ENCODE measurements around the gene SLC25A41. TPM values are rescaled to one million over a fixed set of nuclear protein-coding genes. Genes with fewer than 3 reads are reported as not detected.

Gene SLC25A41
- total and polyA plus RNA-seq, 9 of the 15 experiments (the other 6 are each of a cell fraction or from before 2014, with no cell fraction given), result 0.08 to 4.2 (median 1.6) TPM

DNA sequence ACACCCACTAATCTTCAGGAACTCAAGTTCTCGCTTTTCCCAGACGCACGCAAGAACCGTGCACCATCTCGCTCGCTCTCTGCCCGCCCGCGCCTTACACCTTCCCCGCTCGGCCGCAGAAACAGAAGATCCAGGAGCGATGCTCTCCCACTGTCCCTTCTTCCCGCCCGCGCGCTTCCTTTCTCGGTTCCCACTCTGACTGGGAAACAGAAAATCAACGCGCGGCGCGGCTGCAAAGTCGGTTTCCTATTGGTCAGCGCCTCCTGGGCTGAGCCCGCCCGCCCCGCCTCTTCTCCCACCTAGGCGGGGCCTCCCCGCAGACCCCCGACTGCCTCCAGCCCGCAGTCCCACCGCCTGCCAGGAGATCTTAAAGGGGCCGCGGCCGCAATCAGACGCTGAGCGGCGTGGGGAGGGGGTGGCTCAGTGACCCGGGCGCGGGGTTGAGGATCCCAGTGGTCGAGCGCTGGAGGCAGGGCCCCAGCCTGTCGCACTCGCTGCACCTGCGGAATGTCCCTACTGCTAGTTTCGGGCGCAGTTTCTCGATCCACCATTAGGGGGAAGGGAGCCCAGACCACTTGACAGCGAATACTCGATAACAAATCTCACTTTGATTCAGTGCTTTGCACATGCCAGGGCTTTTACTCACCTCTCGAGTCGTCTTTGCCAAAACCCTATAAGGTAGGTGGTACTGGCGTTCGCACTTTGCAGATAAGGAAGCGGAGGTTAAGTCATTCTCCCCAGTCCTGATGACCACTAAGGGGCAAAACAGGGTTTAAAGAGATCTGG is 26.7 kb upstream of the SLC25A41 start (continued):
- TF ChIP-seq, protein P1, sequence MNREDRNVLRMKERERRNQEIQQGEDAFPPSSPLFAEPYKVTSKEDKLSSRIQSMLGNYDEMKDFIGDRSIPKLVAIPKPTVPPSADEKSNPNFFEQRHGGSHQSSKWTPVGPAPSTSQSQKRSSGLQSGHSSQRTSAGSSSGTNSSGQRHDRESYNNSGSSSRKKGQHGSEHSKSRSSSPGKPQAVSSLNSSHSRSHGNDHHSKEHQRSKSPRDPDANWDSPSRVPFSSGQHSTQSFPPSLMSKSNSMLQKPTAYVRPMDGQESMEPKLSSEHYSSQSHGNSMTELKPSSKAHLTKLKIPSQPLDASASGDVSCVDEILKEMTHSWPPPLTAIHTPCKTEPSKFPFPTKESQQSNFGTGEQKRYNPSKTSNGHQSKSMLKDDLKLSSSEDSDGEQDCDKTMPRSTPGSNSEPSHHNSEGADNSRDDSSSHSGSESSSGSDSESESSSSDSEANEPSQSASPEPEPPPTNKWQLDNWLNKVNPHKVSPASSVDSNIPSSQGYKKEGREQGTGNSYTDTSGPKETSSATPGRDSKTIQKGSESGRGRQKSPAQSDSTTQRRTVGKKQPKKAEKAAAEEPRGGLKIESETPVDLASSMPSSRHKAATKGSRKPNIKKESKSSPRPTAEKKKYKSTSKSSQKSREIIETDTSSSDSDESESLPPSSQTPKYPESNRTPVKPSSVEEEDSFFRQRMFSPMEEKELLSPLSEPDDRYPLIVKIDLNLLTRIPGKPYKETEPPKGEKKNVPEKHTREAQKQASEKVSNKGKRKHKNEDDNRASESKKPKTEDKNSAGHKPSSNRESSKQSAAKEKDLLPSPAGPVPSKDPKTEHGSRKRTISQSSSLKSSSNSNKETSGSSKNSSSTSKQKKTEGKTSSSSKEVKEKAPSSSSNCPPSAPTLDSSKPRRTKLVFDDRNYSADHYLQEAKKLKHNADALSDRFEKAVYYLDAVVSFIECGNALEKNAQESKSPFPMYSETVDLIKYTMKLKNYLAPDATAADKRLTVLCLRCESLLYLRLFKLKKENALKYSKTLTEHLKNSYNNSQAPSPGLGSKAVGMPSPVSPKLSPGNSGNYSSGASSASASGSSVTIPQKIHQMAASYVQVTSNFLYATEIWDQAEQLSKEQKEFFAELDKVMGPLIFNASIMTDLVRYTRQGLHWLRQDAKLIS (CRISPR knock-in tag; IDR thresholded peaks at IDR 0.05), result peak; percentile 90
- TF ChIP-seq E2F1 (CRISPR knock-in tag; IDR thresholded peaks at IDR 0.05) (peak; percentile 78), SLC30A9 (CRISPR knock-in tag; IDR thresholded peaks at IDR 0.05) (no peak), CCNT2 (IDR thresholded peaks at IDR 0.05; ENCODE audit: borderline replicate concordance, extremely low read depth, insufficient read length, low read depth, low read length) (peak; percentile 45), NR4A1 (CRISPR knock-in tag; IDR thresholded peaks at IDR 0.05) (no peak), NR4A1 (tag; IDR thresholded peaks at IDR 0.05) (no peak), NFE2L1 (tag; IDR thresholded peaks at IDR 0.05; ENCODE audit: borderline replicate concordance, low read depth) (no peak), LEF1 (IDR thresholded peaks at IDR 0.05) (0 out of 2 replicates have a peak, but pooled peaks have one; percentile 52), CBX5 (IDR thresholded peaks at IDR 0.05; ENCODE audit: borderline replicate concordance, low read depth) (0 out of 2 replicates have a peak, but pooled peaks have one; percentile 17), GATAD2A (IDR thresholded peaks at IDR 0.05) (peak; percentile 85; the same call in 1 of the 2 replicates), ZNF184 (CRISPR knock-in tag; IDR thresholded peaks at IDR 0.05) (no peak), FOXM1 (IDR thresholded peaks at IDR 0.05; ENCODE audit: low read depth) (peak; percentile 72), FOXM1 (CRISPR knock-in tag; IDR thresholded peaks at IDR 0.05; ENCODE audit: low read depth) (no peak), MTA1 (IDR thresholded peaks at IDR 0.05; ENCODE audit: borderline replicate concordance) (peak; percentile 76), MTF1 (CRISPR knock-in tag; IDR thresholded peaks at IDR 0.05; ENCODE audit: borderline replicate concordance) (no peak)
- TF ChIP-seq, protein P2, sequence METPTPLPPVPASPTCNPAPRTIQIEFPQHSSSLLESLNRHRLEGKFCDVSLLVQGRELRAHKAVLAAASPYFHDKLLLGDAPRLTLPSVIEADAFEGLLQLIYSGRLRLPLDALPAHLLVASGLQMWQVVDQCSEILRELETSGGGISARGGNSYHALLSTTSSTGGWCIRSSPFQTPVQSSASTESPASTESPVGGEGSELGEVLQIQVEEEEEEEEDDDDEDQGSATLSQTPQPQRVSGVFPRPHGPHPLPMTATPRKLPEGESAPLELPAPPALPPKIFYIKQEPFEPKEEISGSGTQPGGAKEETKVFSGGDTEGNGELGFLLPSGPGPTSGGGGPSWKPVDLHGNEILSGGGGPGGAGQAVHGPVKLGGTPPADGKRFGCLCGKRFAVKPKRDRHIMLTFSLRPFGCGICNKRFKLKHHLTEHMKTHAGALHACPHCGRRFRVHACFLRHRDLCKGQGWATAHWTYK (CRISPR knock-in tag; IDR thresholded peaks at IDR 0.05), result 0 out of 2 replicates have a peak, but pooled peaks have one; percentile 36
- TF ChIP-seq, protein P3, sequence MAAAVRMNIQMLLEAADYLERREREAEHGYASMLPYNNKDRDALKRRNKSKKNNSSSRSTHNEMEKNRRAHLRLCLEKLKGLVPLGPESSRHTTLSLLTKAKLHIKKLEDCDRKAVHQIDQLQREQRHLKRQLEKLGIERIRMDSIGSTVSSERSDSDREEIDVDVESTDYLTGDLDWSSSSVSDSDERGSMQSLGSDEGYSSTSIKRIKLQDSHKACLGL (CRISPR knock-in tag; IDR thresholded peaks at IDR 0.05; ENCODE audit: borderline replicate concordance, poor library complexity, severe bottlenecking), result no peak
- TF ChIP-seq, protein P4, sequence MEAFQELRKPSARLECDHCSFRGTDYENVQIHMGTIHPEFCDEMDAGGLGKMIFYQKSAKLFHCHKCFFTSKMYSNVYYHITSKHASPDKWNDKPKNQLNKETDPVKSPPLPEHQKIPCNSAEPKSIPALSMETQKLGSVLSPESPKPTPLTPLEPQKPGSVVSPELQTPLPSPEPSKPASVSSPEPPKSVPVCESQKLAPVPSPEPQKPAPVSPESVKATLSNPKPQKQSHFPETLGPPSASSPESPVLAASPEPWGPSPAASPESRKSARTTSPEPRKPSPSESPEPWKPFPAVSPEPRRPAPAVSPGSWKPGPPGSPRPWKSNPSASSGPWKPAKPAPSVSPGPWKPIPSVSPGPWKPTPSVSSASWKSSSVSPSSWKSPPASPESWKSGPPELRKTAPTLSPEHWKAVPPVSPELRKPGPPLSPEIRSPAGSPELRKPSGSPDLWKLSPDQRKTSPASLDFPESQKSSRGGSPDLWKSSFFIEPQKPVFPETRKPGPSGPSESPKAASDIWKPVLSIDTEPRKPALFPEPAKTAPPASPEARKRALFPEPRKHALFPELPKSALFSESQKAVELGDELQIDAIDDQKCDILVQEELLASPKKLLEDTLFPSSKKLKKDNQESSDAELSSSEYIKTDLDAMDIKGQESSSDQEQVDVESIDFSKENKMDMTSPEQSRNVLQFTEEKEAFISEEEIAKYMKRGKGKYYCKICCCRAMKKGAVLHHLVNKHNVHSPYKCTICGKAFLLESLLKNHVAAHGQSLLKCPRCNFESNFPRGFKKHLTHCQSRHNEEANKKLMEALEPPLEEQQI (IDR thresholded peaks at IDR 0.05), result no peak
